T-helper 1 cell treated with Interleukin-12 subunit alpha and Interleukin-12 subunit beta and Interleukin-4 antibody, amounts not matched to agents 30 ng/mL and 1 ng/mL, for 36 hours (primary cell): Measurements from ENCODE around the gene CRNKL1. TPM values are rescaled to one million over a fixed set of nuclear protein-coding genes. Genes with fewer than 3 reads are reported as not detected.

ENCODE experiments used
- intact Hi-C: fragments of 100-400 bp; cut with micrococcal nuclease; formaldehyde crosslinking; loops from one replicate; pipeline ENCODE4 v1.15.1; 2024
- total RNA-seq: library from RNA; stranded (reverse); gene quantifications from 2 replicates; pipeline ENCODE4 v1.2.3, GENCODE V29; 2022

Gene CRNKL1
- total RNA-seq = 18.4 and 19.9 TPM in 2 replicates

GRCh38 chr20:20052074-20052970 is at the start of gene CRNKL1, which contains the start of gene CFAP61:
Gene CRNKL1, minus strand, starts transcription at chr20:20052466. Its CDS starts 124 bp downstream, at chr20:20052342.
Gene CFAP61, plus strand, starts transcription at chr20:20052532. Its CDS starts 4,122 bp downstream, at chr20:20056654.
- intact Hi-C loops = loop anchor here (1.0 to 2.0 kb wide), 11 partner anchors 30 to 1914 kb away; partner anchors contain the start of genes DZANK1, NAA20, POLR3F and SEC23B

GRCh38 chr20:20100881-20101280 is 48.6 kb upstream of the CRNKL1 start:
- intact Hi-C loops = no loop called here

GRCh38 chr20:20096421-20096820 is 44.2 kb upstream of the CRNKL1 start:
- intact Hi-C loops = no loop called here

GRCh38 chr20:20095114-20095872 is 43.0 kb upstream of the CRNKL1 start:
- intact Hi-C loops = no loop called here

- intact Hi-C loops = no loop called here
These were observed 42.1 kb upstream of the CRNKL1 start for GRCh38 chr20:20094410-20094809.

GRCh38 chr20:20092827-20093226 is 40.6 kb upstream of the CRNKL1 start:
- intact Hi-C loops = no loop called here

- intact Hi-C loops = no loop called here
These were observed 37.7 kb upstream of the CRNKL1 start for GRCh38 chr20:20089939-20090338.

GRCh38 chr20:20089018-20089417 is 36.8 kb upstream of the CRNKL1 start:
- intact Hi-C loops = no loop called here

GRCh38 chr20:20085812-20086211 is 33.5 kb upstream of the CRNKL1 start:
- intact Hi-C loops = no loop called here

GRCh38 chr20:20085071-20085470 is 32.8 kb upstream of the CRNKL1 start:
- intact Hi-C loops = no loop called here

- intact Hi-C loops = loop anchor here (1.0 kb wide), 4 partner anchors 153 to 509 kb away; no protein-coding TSS in a partner anchor
These were observed 32.1 kb upstream of the CRNKL1 start for GRCh38 chr20:20084296-20084752.

- intact Hi-C loops = loop anchor here (1.0 kb wide), 5 partner anchors 153 to 741 kb away; no protein-coding TSS in a partner anchor
These were observed 31.5 kb upstream of the CRNKL1 start for GRCh38 chr20:20083807-20084206.

GRCh38 chr20:20079102-20079784 is 27.0 kb upstream of the CRNKL1 start:
- intact Hi-C loops = no loop called here

- intact Hi-C loops = no loop called here
These were observed 25.8 kb upstream of the CRNKL1 start for GRCh38 chr20:20078041-20078440.

- intact Hi-C loops = no loop called here
These were observed 24.2 kb upstream of the CRNKL1 start for GRCh38 chr20:20076297-20077065.

- intact Hi-C loops = no loop called here
These were observed 22.8 kb upstream of the CRNKL1 start for GRCh38 chr20:20075032-20075431.

- intact Hi-C loops = no loop called here
These were observed 21.6 kb upstream of the CRNKL1 start for GRCh38 chr20:20073801-20074371.

- intact Hi-C loops = no loop called here
These were observed 18.8 kb upstream of the CRNKL1 start for GRCh38 chr20:20070871-20071726.

GRCh38 chr20:20065361-20065760 is 13.1 kb upstream of the CRNKL1 start:
- intact Hi-C loops = no loop called here
